HCT116 (cell line): ENCODE measurements around the gene CEP112. TPM values are rescaled to one million over a fixed set of nuclear protein-coding genes. Genes with fewer than 3 reads are reported as not detected.

Source experiments
- ATAC-seq: fragments of 200-7000 bp; cut with Tn5 transposase; 2 replicates; pipeline ENCODE4 v1.9.1; 2020; ENCODE audit warnings: mild to moderate bottlenecking, moderate library complexity
- BruUV-seq: library from RNA; stranded (reverse); fragments of 400-500 nt; replicated peaks from 2 replicates; lab custom pipeline; 2021; lab: Mats Ljungman, UMichigan
- CTCF ChIA-PET: fragments of 300-600 bp; sonication (Branson Sonifier 250); formaldehyde crosslinking; loops from one replicate; lab custom pipeline; 2021; ENCODE audit warnings: antibody characterized with exemption; lab: Charles Lee
- POLR2A ChIA-PET: fragments of 300-600, 350-600 bp; sonication (Branson Sonifier 250); formaldehyde crosslinking; loops from one replicate; lab custom pipeline; 2021; ENCODE audit warnings: antibody characterized with exemption; lab: Charles Lee
- RAD21 ChIA-PET, 2 experiments: fragments of 300-600 bp; sonication (Branson Sonifier 250); formaldehyde crosslinking; loops; one replicate each; lab custom pipeline; 2023; ENCODE audit warnings: low total read pairs in 2 of 2; ENCODE audit not compliant: uncharacterized antibody in 2 of 2, unreplicated experiment in 2 of 2, low non-redundant PET in 1 of 2; lab: Charles Lee
- DNase-seq: peaks from one replicate; pipeline ENCODE4 v3.0.0-alpha.2; 2010; ENCODE audit warnings: low read depth, low spot score
- H2AFZ ChIP-seq: fragments of 200-600 bp; shearing (Covaris generic), sonication (generic); 2 replicates; pipeline ENCODE4 v1.6.1; 2017; ENCODE audit warnings: low read depth, mixed run types, mixed read lengths, antibody characterized with exemption, low read length; ENCODE audit not compliant: poor library complexity, severe bottlenecking
- H3K27ac ChIP-seq: 2 replicates; pipeline ENCODE4 v1.5.1; 2012; ENCODE audit warnings: low read depth, low read length
- H3K27me3 ChIP-seq: fragments of 200-600 bp; sonication (generic); 2 replicates; pipeline ENCODE4 v1.6.1; 2016; ENCODE audit warnings: mixed run types, low read length, mixed read lengths; ENCODE audit not compliant: insufficient read depth
- H3K36me3 ChIP-seq, 2 experiments: fragments of 200-500 bp in 1 of 2; fragments of 200-600 bp in 1 of 2; sonication (Bioruptor generic) in 1 of 2; sonication (generic) in 1 of 2; 2 replicates each; pipeline versions ENCODE4 v1.5.1 to v1.6.1; 2014 to 2016; ENCODE audit warnings: low read length in 2 of 2, inconsistent platforms in 1 of 2, mixed read lengths in 1 of 2, mixed run types in 1 of 2; ENCODE audit not compliant: insufficient read depth in 2 of 2, control insufficient read depth in 1 of 2
- H3K4me1 ChIP-seq, 2 experiments: fragments of 200-600 bp in 1 of 2; sonication (generic) in 1 of 2; 2 replicates each; pipeline versions ENCODE4 v1.5.1 to v1.6.1; 2012 to 2017; ENCODE audit warnings: low read length in 2 of 2, inconsistent platforms in 1 of 2, mild to moderate bottlenecking in 1 of 2, mixed read lengths in 1 of 2, mixed run types in 1 of 2, moderate library complexity in 1 of 2; ENCODE audit not compliant: insufficient read depth in 2 of 2, control insufficient read depth in 1 of 2
- H3K4me2 ChIP-seq: fragments of 200-600 bp; sonication (generic); 2 replicates; pipeline ENCODE4 v1.6.1; 2017; ENCODE audit warnings: mixed run types, low read length, mixed read lengths
- H3K4me3 ChIP-seq, 2 experiments: fragments of 200-600 bp in 1 of 2; sonication (generic) in 1 of 2; replicated peaks in 1 of 2; 2 replicates each; pipeline ENCODE4 v1.5.1; 2011 to 2016; ENCODE audit warnings: low read length in 2 of 2, control low read depth in 1 of 2, low read depth in 1 of 2, mild to moderate bottlenecking in 1 of 2, mixed read lengths in 1 of 2, mixed run types in 1 of 2
- H3K79me2 ChIP-seq: fragments of 200-600 bp; sonication (generic); 2 replicates; pipeline ENCODE4 v1.6.1; 2017; ENCODE audit warnings: mild to moderate bottlenecking, mixed run types, low read length, moderate library complexity, mixed read lengths; ENCODE audit not compliant: insufficient read depth
- H3K9ac ChIP-seq: fragments of 200-600 bp; sonication (generic); 2 replicates; pipeline ENCODE4 v1.6.1; 2016; ENCODE audit warnings: low read length, mixed read lengths
- H3K9me2 ChIP-seq: fragments of 200-600 bp; sonication (generic), shearing (Covaris generic); 2 replicates; pipeline ENCODE4 v1.6.1; 2017; ENCODE audit warnings: mixed run types, mild to moderate bottlenecking, moderate library complexity; ENCODE audit not compliant: insufficient read depth
- H3K9me3 ChIP-seq, 2 experiments: fragments of 200-500 bp in 1 of 2; fragments of 200-600 bp in 1 of 2; sonication (Bioruptor generic) in 1 of 2; sonication (generic) in 1 of 2; 2 replicates each; pipeline ENCODE4 v1.6.1; 2014 to 2017; ENCODE audit warnings: low read length in 2 of 2, mixed read lengths in 2 of 2, inconsistent platforms in 1 of 2, low read depth in 1 of 2, mild to moderate bottlenecking in 1 of 2, mixed run types in 1 of 2, moderate library complexity in 1 of 2; ENCODE audit not compliant: control insufficient read depth in 1 of 2, insufficient read depth in 1 of 2
- H4K20me1 ChIP-seq: fragments of 200-600 bp; sonication (generic), shearing (Covaris generic); 2 replicates; pipeline ENCODE4 v1.6.1; 2017; ENCODE audit warnings: mixed run types, mild to moderate bottlenecking, moderate library complexity; ENCODE audit not compliant: insufficient read depth
- EGR1 ChIP-seq: IDR thresholded peaks from 2 replicates; pipeline ENCODE4 v1.6.1; 2012; ENCODE audit warnings: low read depth
- ELF1 ChIP-seq: IDR thresholded peaks from 2 replicates; pipeline ENCODE4 v1.6.1; 2012; ENCODE audit warnings: low read depth, borderline replicate concordance
- SP1 ChIP-seq: IDR thresholded peaks from 2 replicates; pipeline ENCODE4 v1.6.1; 2012; ENCODE audit warnings: low read depth
- YY1 ChIP-seq: IDR thresholded peaks from 2 replicates; pipeline ENCODE4 v1.6.1; 2011; ENCODE audit warnings: low read length, low read depth, moderate library complexity, mild to moderate bottlenecking; ENCODE audit not compliant: insufficient replicate concordance; ENCODE audit errors: extremely low read depth
- ZNF274 ChIP-seq: fragments of 200-500 bp; sonication (Bioruptor generic); IDR thresholded peaks from 2 replicates; pipeline ENCODE4 v1.6.1; 2014; ENCODE audit warnings: mild to moderate bottlenecking, low read depth, low read length, inconsistent platforms
- intact Hi-C: fragments of 100-400 bp; cut with micrococcal nuclease; formaldehyde crosslinking; loops from 2 replicates; pipeline ENCODE4 v1.10.0; 2022
- total RNA-seq: library from RNA; stranded (reverse); gene quantifications from one replicate; pipeline ENCODE4 v1.2.1, GENCODE V29; 2021; ENCODE audit not compliant: unreplicated experiment

Gene CEP112
- total RNA-seq, 1 experiment from 2014 or later: 10.9 TPM

- no peak for DNase-seq
- Histone ChIP-seq H3K27ac (no peak overlapping the region), H3K4me1 (no peaks in the 10 kb centered on the region), H3K4me2 (no peak overlapping the region), H3K79me2 (no peaks in the 10 kb centered on the region), H3K9ac (no peak overlapping the region), H3K9me2 (no peaks in the 10 kb centered on the region), H3K27me3 (no peaks in the 10 kb centered on the region), H3K36me3 (no peaks in the 10 kb centered on the region), H3K4me3 (no peak overlapping the region), H4K20me1 (no peaks in the 10 kb centered on the region), H2AFZ (no peak overlapping the region), H3K9me3 (no peaks in the 10 kb centered on the region)
- no TSS peak for BruUV-seq
- ChIA-PET CTCF (no interaction called here), POLR2A (no interaction called here), RAD21 (no interaction called here)
- intact Hi-C loops: no loop called here
- TF ChIP-seq ELF1 (no peak), SP1 (no peak), YY1 (no peak), EGR1 (no peak)
- ATAC-seq: no peak
These were observed 273.4 kb downstream of the CEP112 start for GRCh38 chr17:65918500-65918899.

- Histone ChIP-seq H3K27ac (no peak overlapping the region), H2AFZ (no peak overlapping the region), H3K27me3 (no peaks in the 10 kb centered on the region), H4K20me1 (no peaks in the 10 kb centered on the region), H3K4me2 (no peak overlapping the region), H3K36me3 (no peaks in the 10 kb centered on the region), H3K79me2 (no peaks in the 10 kb centered on the region)
- BruUV-seq: no TSS peak
- POLR2A ChIA-PET: no interaction called here
- TF ChIP-seq ZNF274: no peak
- TF ChIP-seq, all 23 proteins: peak for 0
- Histone ChIP-seq H3K4me3 (no peak overlapping the region), H3K9ac (no peak overlapping the region), H3K4me1 (no peaks in the 10 kb centered on the region), H3K9me2 (no peaks in the 10 kb centered on the region), H3K9me3 (no peaks in the 10 kb centered on the region)
- ATAC-seq: no peak
- ChIA-PET RAD21 (no interaction called here), CTCF (no interaction called here)
- DNase-seq: no peak
- intact Hi-C loops: no loop called here
These were observed 274.4 kb downstream of the CEP112 start for GRCh38 chr17:65917560-65917959.
